A549 (cell line): Measurements from ENCODE around the gene ANKRD55. TPM values are rescaled to one million over a fixed set of nuclear protein-coding genes. Genes with fewer than 3 reads are reported as not detected.
A peak's percentile ranks its signal among the peaks of the same experiment; 100 is the strongest.

Experiments
- ATAC-seq, 2 experiments: fragments of 200-7000 bp in 1 of 2; fragments of >200 bp in 1 of 2; cut with Nextera tagmentation in 1 of 2; cut with Tn5 transposase in 1 of 2; 3 replicates each; pipeline versions ENCODE4 v1.8.0 to v1.9.1; 2018 to 2020; ENCODE audit warnings: mild to moderate bottlenecking in 1 of 2, moderate library complexity in 1 of 2
- CTCF ChIA-PET: fragments of 300-600 bp; sonication (Branson Sonifier 250); formaldehyde crosslinking; extraction: SDS; loops from one replicate; lab custom pipeline; 2021; ENCODE audit warnings: antibody characterized with exemption, inconsistent platforms; lab: Yijun Ruan, JAX
- POLR2A ChIA-PET: fragments of 350-600 bp; formaldehyde crosslinking; extraction: SDS; loops from one replicate; lab custom pipeline; 2021; ENCODE audit warnings: antibody characterized with exemption, inconsistent platforms; lab: Yijun Ruan, JAX
- DNase-seq, 2 experiments: peaks; one replicate each; pipeline versions ENCODE4 v3.0.0 to v3.0.0-alpha.2; 2011 to 2016; ENCODE audit warnings: low read depth in 1 of 2, low spot score in 1 of 2
- FAIRE-seq: peaks from 2 replicates; lab custom pipeline; 2011; peaks lifted over from hg19 to GRCh38; lab: Jason Lieb, UNC
- H3K27ac ChIP-seq, 2 experiments: fragments of >200 bp; sonication (Bioruptor Twin); formaldehyde crosslinking; 3 replicates each; pipeline ENCODE4 v1.5.1; 2016 to 2017
- H3K4me1 ChIP-seq: fragments of >200 bp; sonication (Bioruptor Twin); formaldehyde crosslinking; 3 replicates; pipeline ENCODE4 v1.6.1; 2016
- H3K4me2 ChIP-seq: fragments of >200 bp; sonication (Bioruptor Twin); formaldehyde crosslinking; 3 replicates; pipeline ENCODE4 v1.6.1; 2016
- H3K4me3 ChIP-seq: fragments of >200 bp; sonication (Bioruptor Twin); formaldehyde crosslinking; 3 replicates; pipeline ENCODE4 v1.5.1; 2016
- H3K9me3 ChIP-seq: fragments of >200 bp; sonication (Bioruptor Twin); formaldehyde crosslinking; 3 replicates; pipeline ENCODE4 v1.6.1; 2016
- BHLHE40 ChIP-seq: IDR thresholded peaks from 2 replicates; pipeline ENCODE4 v1.6.1; 2012; ENCODE audit warnings: low read depth, low read length, inconsistent platforms
- CBX2 ChIP-seq: fragments of 200-600 bp; sonication (generic); IDR thresholded peaks from 2 replicates; pipeline ENCODE4 v1.6.1; 2016; ENCODE audit warnings: low read depth, mild to moderate bottlenecking, borderline replicate concordance
- CEBPB ChIP-seq, 2 experiments: fragments of >200 bp in 1 of 2; sonication (Bioruptor Twin) in 1 of 2; formaldehyde crosslinking in 1 of 2; IDR thresholded peaks; 2 replicates each; pipeline ENCODE4 v1.6.1; 2012 to 2016
- CHD2 ChIP-seq: fragments of 150-350 bp; IDR thresholded peaks from 2 replicates; pipeline ENCODE4 v1.6.1; 2014; ENCODE audit warnings: low read length; ENCODE audit not compliant: partially characterized antibody
- CHD4 ChIP-seq: fragments of 200-600 bp; sonication (generic); IDR thresholded peaks from 2 replicates; pipeline ENCODE4 v1.6.1; 2016; ENCODE audit warnings: antibody characterized with exemption, mild to moderate bottlenecking, borderline replicate concordance
- CTCF ChIP-seq: fragments of >200 bp; sonication (Bioruptor Twin); formaldehyde crosslinking; IDR thresholded peaks from 3 replicates; pipeline ENCODE4 v1.5.1; 2016
- EHMT2 ChIP-seq: fragments of 200-600 bp; sonication (generic); IDR thresholded peaks from 2 replicates; pipeline ENCODE4 v1.6.1; 2016; ENCODE audit warnings: antibody characterized with exemption, low read depth, mild to moderate bottlenecking, moderate library complexity
- FOSL2 ChIP-seq, 2 experiments: fragments of 450-650 bp in 1 of 2; fragments of >200 bp in 1 of 2; sonication (Bioruptor Twin) in 1 of 2; formaldehyde crosslinking; IDR thresholded peaks; 2 replicates each; pipeline versions ENCODE4 v1.5.0 to v1.6.1; 2016 to 2020; ENCODE audit warnings: mild to moderate bottlenecking in 1 of 2, moderate library complexity in 1 of 2
- FOXS1 ChIP-seq: fragments of 250-450 bp; sonication (Bioruptor Pico); IDR thresholded peaks from 2 replicates; pipeline ENCODE4 v1.5.0; 2020; ENCODE audit warnings: mild to moderate bottlenecking, moderate library complexity
- HDAC2 ChIP-seq: fragments of 200-600 bp; sonication (generic); IDR thresholded peaks from 2 replicates; pipeline ENCODE4 v1.6.1; 2016
- HES2 ChIP-seq: fragments of >200 bp; sonication (Bioruptor Twin); formaldehyde crosslinking; IDR thresholded peaks from 2 replicates; pipeline ENCODE4 v1.6.1; 2016
- HEYL ChIP-seq: fragments of 250-450 bp; sonication (Bioruptor Pico); IDR thresholded peaks from 2 replicates; pipeline ENCODE4 v1.8.0; 2021; ENCODE audit warnings: mild to moderate bottlenecking, moderate library complexity
- HOXA7 ChIP-seq: fragments of 250-450 bp; sonication (Bioruptor Pico); IDR thresholded peaks from 2 replicates; pipeline ENCODE4 v1.5.0; 2020; ENCODE audit warnings: mild to moderate bottlenecking, moderate library complexity
- HOXB5 ChIP-seq: fragments of 250-450 bp; sonication (Bioruptor Pico); IDR thresholded peaks from 2 replicates; pipeline ENCODE4 v1.5.0; 2020; ENCODE audit warnings: mild to moderate bottlenecking, moderate library complexity
- KDM1A ChIP-seq: fragments of 200-600 bp; sonication (generic); IDR thresholded peaks from 2 replicates; pipeline ENCODE4 v1.6.1; 2016; ENCODE audit warnings: low read depth, mild to moderate bottlenecking
- KDM5A ChIP-seq: fragments of 200-600 bp; sonication (generic); IDR thresholded peaks from 2 replicates; pipeline ENCODE4 v1.6.1; 2016; ENCODE audit warnings: antibody characterized with exemption, mild to moderate bottlenecking
- MAFK ChIP-seq: fragments of 450-650 bp; IDR thresholded peaks from 2 replicates; pipeline ENCODE4 v1.6.1; 2014; ENCODE audit not compliant: partially characterized antibody
- MAX ChIP-seq: IDR thresholded peaks from 2 replicates; pipeline ENCODE4 v1.6.1; 2012
- MAZ ChIP-seq: fragments of 150-350 bp; IDR thresholded peaks from 2 replicates; pipeline ENCODE4 v1.6.1; 2014; ENCODE audit warnings: antibody characterized with exemption, low read depth, low read length, borderline replicate concordance
- MYC ChIP-seq: IDR thresholded peaks from 2 replicates; pipeline ENCODE4 v1.6.1; 2012; ENCODE audit warnings: mild to moderate bottlenecking, inconsistent platforms, low read length, improper control_type of control experiment, borderline replicate concordance
- NFE2L2 ChIP-seq: fragments of 150-350 bp; conservative IDR thresholded peaks from 2 replicates; pipeline ENCODE4 v1.6.1; 2014; ENCODE audit warnings: low read length
- NPAS2 ChIP-seq: fragments of 250-450 bp; sonication (Bioruptor Pico); IDR thresholded peaks from 2 replicates; pipeline ENCODE4 v1.8.0; 2022; ENCODE audit warnings: mild to moderate bottlenecking, moderate library complexity, borderline replicate concordance
- RCOR1 ChIP-seq: fragments of 150-350 bp; IDR thresholded peaks from 2 replicates; pipeline ENCODE4 v1.6.1; 2014; ENCODE audit warnings: antibody characterized with exemption, low read length, low read depth
- REST ChIP-seq: fragments of 200-600 bp; sonication (generic); IDR thresholded peaks from 2 replicates; pipeline ENCODE4 v1.6.1; 2016; ENCODE audit warnings: antibody characterized with exemption, mild to moderate bottlenecking, moderate library complexity
- TFCP2L1 ChIP-seq: fragments of 250-450 bp; sonication (Bioruptor Pico); IDR thresholded peaks from 2 replicates; pipeline ENCODE4 v1.5.0; 2021; ENCODE audit warnings: mild to moderate bottlenecking
- ZNF302 ChIP-seq: fragments of 250-450 bp; sonication (Bioruptor Pico); IDR thresholded peaks from 2 replicates; pipeline ENCODE4 v1.9.0; 2021; ENCODE audit warnings: inconsistent platforms, mild to moderate bottlenecking, moderate library complexity
- WGBS: methylation state at CpG from one replicate; pipeline ENCODE4 v1.1.6; 2017; ENCODE audit errors: missing lambda C conversion rate; 5-methylcytosine and 5-hydroxymethylcytosine counted together
- polyA plus RNA-seq, 4 experiments: library from polyadenylated mRNA; depleted of rRNA in 3 of 4; stranded (reverse); fragments of >200 nt; fragmentation: RNase III in 1 of 4; extraction: RNeasy Plus Mini Kit Qiagen cat#74134 plus additional on column Dnase treatment in 1 of 4; gene quantifications; 2 replicates in 3 of 4; 3 replicates in 1 of 4; pipeline ENCODE4 v1.2.3, GENCODE V29; 2011 to 2017
- TF ChIP-seq, protein P1 (sequence below): IDR thresholded peaks from 2 replicates; pipeline ENCODE4 v1.6.1; 2012

The ANKRD55 gene
- polyA plus RNA-seq, 2 of the 4 experiments (the other 2 are of a cell fraction): 0.10 to 0.30 TPM

- Histone ChIP-seq H3K4me3 (no peak overlapping the region), H3K4me2 (no peak overlapping the region), H3K4me1 (peaks cover 24% of the 10 kb centered on the region), H3K9me3 (no peaks in the 10 kb centered on the region), H3K27ac (peak overlapping the region in 1 of 2 experiments; percentile 7; a peak in 1 of 6 replicates)
- no peak for DNase-seq
- ChIA-PET POLR2A (interaction anchor here (2.1 to 2.3 kb wide), 2 partner anchors 64 to 65 kb away, joined by 8 to 11 read pairs; partner anchors contain the start of gene IL6ST), CTCF (interaction anchor here (0.6 to 1.2 kb wide), 3 partner anchors 12 to 138 kb away, joined by 3 read pairs; no protein-coding TSS in a partner anchor)
- 87% methylated on average over 8 of the region's 8 CpGs for WGBS
- no peak for FAIRE-seq
- ATAC-seq: no peak
- TF ChIP-seq HOXB5: no peak
- no peak for TF ChIP-seq BHLHE40
- TF ChIP-seq FOSL2 (IDR thresholded peaks at IDR 0.05): no peak
- TF ChIP-seq FOSL2 (CRISPR knock-in tag; IDR thresholded peaks at IDR 0.05): no peak
- TF ChIP-seq MAX: no peak
- no peak for TF ChIP-seq EHMT2
- TF ChIP-seq RCOR1: no peak
- no peak for TF ChIP-seq CHD4
- no peak for TF ChIP-seq HOXA7 (CRISPR knock-in tag)
- TF ChIP-seq REST: no peak
These were observed 173.3 kb downstream of the ANKRD55 start for GRCh38 chr5:56059854-56060253.

- Histone ChIP-seq H3K4me2 (no peak overlapping the region), H3K4me1 (peaks cover 29% of the 10 kb centered on the region), H3K9me3 (peaks cover 13% of the 10 kb centered on the region), H3K4me3 (no peak overlapping the region), H3K27ac (peak overlapping the region; percentile 5 to 13; a peak in 2 of 6 replicates)
- no peak for FAIRE-seq
- ChIA-PET POLR2A (no interaction called here), CTCF (interaction anchor here (1.1 to 1.3 kb wide), 2 partner anchors 10 to 67 kb away, joined by 3 to 4 read pairs; no protein-coding TSS in a partner anchor)
- no peak for DNase-seq
- 90% methylated on average over 2 of the region's 2 CpGs for WGBS
- ATAC-seq: no peak
- TF ChIP-seq ZNF302 (no peak), HEYL (no peak), CTCF (no peak), HES2 (no peak), MAFK (no peak), CHD2 (no peak)
These were observed 176.3 kb downstream of the ANKRD55 start for GRCh38 chr5:56056875-56057274.

GRCh38 chr5:56055859-56056258 lies 177.3 kb downstream of the ANKRD55 start:
- H3K4me1 ChIP-seq: peaks cover 34% of the 10 kb centered on the region
- ChIA-PET POLR2A (no interaction called here), CTCF (interaction anchor here (1.1 to 1.3 kb wide), 2 partner anchors 11 to 68 kb away, joined by 3 to 4 read pairs; no protein-coding TSS in a partner anchor)
- peaks cover 13% of the 10 kb centered on the region for H3K9me3 ChIP-seq
- ATAC-seq: no peak
- DNase-seq: no peak
- no peak overlapping the region; the same call in 2 of the 3 replicates for H3K4me2 ChIP-seq
- peak overlapping the region; percentile 13 to 22; a peak in 3 of 6 replicates for H3K27ac ChIP-seq
- WGBS: 52% methylated on average over 3 of the region's 3 CpGs
- no peak for FAIRE-seq
- H3K4me3 ChIP-seq: no peak overlapping the region
- no peak for TF ChIP-seq NFE2L2
- TF ChIP-seq FOXS1 (CRISPR knock-in tag): no peak
- no peak for TF ChIP-seq MAFK
- no peak for TF ChIP-seq TFCP2L1 (CRISPR knock-in tag)
- TF ChIP-seq KDM5A: no peak
- no peak for TF ChIP-seq MYC
- TF ChIP-seq RCOR1: no peak
- no peak for TF ChIP-seq MAZ
- TF ChIP-seq HDAC2: no peak
- no peak for TF ChIP-seq NPAS2 (CRISPR knock-in tag)
- TF ChIP-seq KDM1A: no peak
- no peak for TF ChIP-seq CBX2
- TF ChIP-seq CEBPB (IDR thresholded peaks at IDR 0.05): no peak
- TF ChIP-seq, protein P1, sequence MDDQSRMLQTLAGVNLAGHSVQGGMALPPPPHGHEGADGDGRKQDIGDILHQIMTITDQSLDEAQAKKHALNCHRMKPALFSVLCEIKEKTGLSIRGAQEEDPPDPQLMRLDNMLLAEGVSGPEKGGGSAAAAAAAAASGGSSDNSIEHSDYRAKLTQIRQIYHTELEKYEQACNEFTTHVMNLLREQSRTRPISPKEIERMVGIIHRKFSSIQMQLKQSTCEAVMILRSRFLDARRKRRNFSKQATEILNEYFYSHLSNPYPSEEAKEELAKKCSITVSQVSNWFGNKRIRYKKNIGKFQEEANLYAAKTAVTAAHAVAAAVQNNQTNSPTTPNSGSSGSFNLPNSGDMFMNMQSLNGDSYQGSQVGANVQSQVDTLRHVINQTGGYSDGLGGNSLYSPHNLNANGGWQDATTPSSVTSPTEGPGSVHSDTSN: no peak
